Mesothelial cell of epicardium (in vitro differentiated cells): ENCODE results near the gene TTN. TPM values are rescaled to one million over a fixed set of nuclear protein-coding genes. Genes with fewer than 3 reads are reported as not detected.

ENCODE experiments used
- DNase-seq, 2 experiments: peaks; one replicate each; pipeline ENCODE4 v3.0.0; 2021; ENCODE audit warnings: low spot score in 2 of 2; ENCODE audit not compliant: unreplicated experiment in 2 of 2
- H3K27ac Mint-ChIP-seq: 2 replicates; pipeline ENCODE4 v1.8.0; 2021; ENCODE audit warnings: mixed read lengths
- H3K27me3 Mint-ChIP-seq: 2 replicates; pipeline ENCODE4 v1.8.0; 2021; ENCODE audit warnings: low read depth, mixed read lengths
- H3K36me3 Mint-ChIP-seq: 2 replicates; pipeline ENCODE4 v1.8.0; 2021; ENCODE audit warnings: mixed read lengths
- H3K4me1 Mint-ChIP-seq: 2 replicates; pipeline ENCODE4 v1.8.0; 2021; ENCODE audit warnings: mixed read lengths
- H3K4me3 Mint-ChIP-seq: 2 replicates; pipeline ENCODE4 v1.8.0; 2021; ENCODE audit warnings: mild to moderate bottlenecking, moderate library complexity, mixed read lengths
- H3K9me3 Mint-ChIP-seq: 2 replicates; pipeline ENCODE4 v1.8.0; 2021; ENCODE audit warnings: mixed read lengths
- CTCF ChIP-seq: fragments of 200-600 bp; sonication (generic); IDR thresholded peaks from one replicate; pipeline ENCODE4 v1.5.0; 2021; ENCODE audit warnings: antibody characterized with exemption; ENCODE audit not compliant: unreplicated experiment
- total RNA-seq: library from RNA; stranded (reverse); gene quantifications from 3 replicates; pipeline ENCODE4 v1.2.1, GENCODE V29; 2021

TTN gene
- total RNA-seq, 1 donor from 2014 or later = 1.2 TPM

- no peak for TF ChIP-seq CTCF
- DNase-seq = no peak
- H3K27ac Mint-ChIP-seq = peak overlapping the region; percentile 75
- H3K4me1 Mint-ChIP-seq = peaks cover 35% of the 10 kb centered on the region
- H3K9me3 Mint-ChIP-seq = peaks cover 5% of the 10 kb centered on the region
- no peaks in the 10 kb centered on the region for H3K27me3 Mint-ChIP-seq
- peaks cover 23% of the 10 kb centered on the region for H3K36me3 Mint-ChIP-seq
- H3K4me3 Mint-ChIP-seq = no peak overlapping the region
These were observed 322.8 kb downstream of the TTN start for GRCh38 chr2:178484245-178485041.

GRCh38 chr2:178482437-178482836 is 324.8 kb downstream of the TTN start:
- Mint-ChIP-seq H3K4me3 (peak overlapping the region; percentile 94), H3K27ac (no peak overlapping the region), H3K36me3 (peaks cover 14% of the 10 kb centered on the region), H3K27me3 (no peaks in the 10 kb centered on the region), H3K4me1 (peaks cover 45% of the 10 kb centered on the region), H3K9me3 (peaks cover 5% of the 10 kb centered on the region)
- no peak for DNase-seq
- TF ChIP-seq CTCF = no peak

GRCh38 chr2:178480227-178481181 is 326.7 kb downstream of the TTN start, which contains the start of gene PLEKHA3:
TSS of gene PLEKHA3 (plus strand) at chr2:178480457. CDS start at chr2:178480870, 413 bp downstream.
- peak within 1 kb of the TSS; percentile 94 for H3K4me3 Mint-ChIP-seq
- no peaks in the 10 kb centered on the region for H3K9me3 Mint-ChIP-seq
- no peaks in the 10 kb centered on the region for H3K27me3 Mint-ChIP-seq
- H3K27ac Mint-ChIP-seq = peak within 1 kb of the TSS; percentile 99
- no peak for TF ChIP-seq CTCF
- peaks cover 49% of the 10 kb centered on the region for H3K4me1 Mint-ChIP-seq
- DNase-seq = peak; percentile 73 to 84
- peaks cover 1% of the 10 kb centered on the region for H3K36me3 Mint-ChIP-seq

- Mint-ChIP-seq H3K27ac (peak overlapping the region; percentile 99), H3K4me3 (peak overlapping the region; percentile 94), H3K27me3 (no peaks in the 10 kb centered on the region), H3K36me3 (no peaks in the 10 kb centered on the region), H3K4me1 (peaks cover 47% of the 10 kb centered on the region), H3K9me3 (no peaks in the 10 kb centered on the region)
- TF ChIP-seq CTCF = no peak
- DNase-seq = no peak
These were observed 327.4 kb downstream of the TTN start for GRCh38 chr2:178479758-178480226.

- peaks cover 42% of the 10 kb centered on the region for H3K4me1 Mint-ChIP-seq
- no peaks in the 10 kb centered on the region for H3K9me3 Mint-ChIP-seq
- peak overlapping the region; percentile 94 for H3K4me3 Mint-ChIP-seq
- no peak for DNase-seq
- H3K27me3 Mint-ChIP-seq = no peaks in the 10 kb centered on the region
- peak overlapping the region; percentile 99 for H3K27ac Mint-ChIP-seq
- H3K36me3 Mint-ChIP-seq = no peaks in the 10 kb centered on the region
- TF ChIP-seq CTCF = peak; percentile 53
These were observed 328.0 kb downstream of the TTN start for GRCh38 chr2:178479275-178479616.
